ENCODE data around the gene ZBTB9.

The ZBTB9 gene

DNA sequence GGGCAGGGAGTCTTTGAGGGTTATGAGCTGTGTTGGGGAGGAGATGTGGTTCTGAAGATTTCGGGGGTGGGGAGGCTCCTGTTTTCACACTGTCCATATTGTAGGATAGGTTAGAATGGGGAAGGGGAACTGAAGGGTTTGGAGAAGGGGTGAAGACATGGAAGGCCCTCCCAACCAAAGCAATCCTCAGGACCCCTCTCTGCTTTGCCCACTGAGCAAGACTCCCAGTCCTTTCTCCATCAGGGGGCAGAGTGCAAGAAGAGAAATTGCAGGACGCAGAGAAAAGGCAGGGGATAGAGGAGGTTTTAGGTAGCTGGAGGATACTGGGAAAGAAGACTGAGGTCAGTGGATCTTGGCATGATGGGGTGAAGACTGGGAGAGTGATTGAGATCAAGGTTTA lies 30.6 kb upstream of the ZBTB9 start:
- Histone ChIP-seq H3K27me3 (replicated peaks) (no peaks in the 10 kb centered on the region), H3K36me3 (replicated peaks) (no peaks in the 10 kb centered on the region), H3K4me3 (ENCODE audit: low read depth, low read length) (no peak overlapping the region), H3K27ac (no peak overlapping the region)
- TF ChIP-seq, protein P1, sequence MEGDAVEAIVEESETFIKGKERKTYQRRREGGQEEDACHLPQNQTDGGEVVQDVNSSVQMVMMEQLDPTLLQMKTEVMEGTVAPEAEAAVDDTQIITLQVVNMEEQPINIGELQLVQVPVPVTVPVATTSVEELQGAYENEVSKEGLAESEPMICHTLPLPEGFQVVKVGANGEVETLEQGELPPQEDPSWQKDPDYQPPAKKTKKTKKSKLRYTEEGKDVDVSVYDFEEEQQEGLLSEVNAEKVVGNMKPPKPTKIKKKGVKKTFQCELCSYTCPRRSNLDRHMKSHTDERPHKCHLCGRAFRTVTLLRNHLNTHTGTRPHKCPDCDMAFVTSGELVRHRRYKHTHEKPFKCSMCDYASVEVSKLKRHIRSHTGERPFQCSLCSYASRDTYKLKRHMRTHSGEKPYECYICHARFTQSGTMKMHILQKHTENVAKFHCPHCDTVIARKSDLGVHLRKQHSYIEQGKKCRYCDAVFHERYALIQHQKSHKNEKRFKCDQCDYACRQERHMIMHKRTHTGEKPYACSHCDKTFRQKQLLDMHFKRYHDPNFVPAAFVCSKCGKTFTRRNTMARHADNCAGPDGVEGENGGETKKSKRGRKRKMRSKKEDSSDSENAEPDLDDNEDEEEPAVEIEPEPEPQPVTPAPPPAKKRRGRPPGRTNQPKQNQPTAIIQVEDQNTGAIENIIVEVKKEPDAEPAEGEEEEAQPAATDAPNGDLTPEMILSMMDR (IDR thresholded peaks at IDR 0.05; ENCODE audit: low read depth, low read length, missing control alignments) = no peak
- DNase-seq = no peak
- in situ Hi-C loops (cut with HindIII; ENCODE audit: low pct_ligation_motif_present, low sequenced_read_pairs) = no loop called here

DNA sequence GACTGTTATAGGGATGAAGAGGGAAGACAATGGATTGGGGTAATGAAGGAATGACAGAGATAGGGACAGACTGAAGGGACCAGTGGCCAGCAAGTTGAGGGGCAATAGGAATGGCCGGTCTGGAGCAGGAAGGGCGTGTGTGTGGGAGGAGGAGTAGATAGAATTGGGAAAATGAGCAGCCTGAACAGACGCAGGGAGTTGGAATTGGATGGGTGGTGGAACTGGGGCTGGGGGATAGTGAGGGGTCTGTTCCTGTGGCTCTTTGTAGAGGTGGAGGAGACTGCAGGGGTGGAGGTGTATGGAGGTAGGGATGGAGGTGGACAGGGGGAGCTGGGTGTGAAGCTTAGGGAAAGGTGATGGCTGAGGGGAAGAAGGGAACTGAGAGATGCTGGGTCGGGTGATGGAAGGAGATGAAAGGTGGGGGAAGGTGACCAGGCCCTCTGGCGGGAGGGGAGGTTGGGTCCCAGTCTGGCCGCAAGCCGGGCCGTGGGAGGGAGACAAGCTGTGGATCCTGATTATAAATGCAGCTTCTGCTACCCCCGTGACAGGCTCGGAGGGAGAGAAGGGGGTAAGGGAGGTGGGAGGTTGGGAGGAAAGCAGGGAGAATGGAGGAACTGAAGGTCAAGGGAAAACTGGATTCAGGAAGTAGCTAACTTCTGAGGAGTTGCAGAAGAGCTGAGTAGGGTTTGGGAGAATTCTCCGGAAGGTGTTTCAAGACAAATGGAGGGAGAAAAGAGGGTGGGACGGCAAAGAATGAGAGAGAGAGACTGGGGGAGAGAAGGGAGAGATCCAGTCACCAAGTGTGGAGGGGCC lies 29.3 kb upstream of the ZBTB9 start:
- peak; percentile 8 for DNase-seq
- TF ChIP-seq, protein P1 (IDR thresholded peaks at IDR 0.05; ENCODE audit: low read depth, low read length, missing control alignments) = no peak
- H3K27ac ChIP-seq = peak overlapping the region; percentile 63

DNA sequence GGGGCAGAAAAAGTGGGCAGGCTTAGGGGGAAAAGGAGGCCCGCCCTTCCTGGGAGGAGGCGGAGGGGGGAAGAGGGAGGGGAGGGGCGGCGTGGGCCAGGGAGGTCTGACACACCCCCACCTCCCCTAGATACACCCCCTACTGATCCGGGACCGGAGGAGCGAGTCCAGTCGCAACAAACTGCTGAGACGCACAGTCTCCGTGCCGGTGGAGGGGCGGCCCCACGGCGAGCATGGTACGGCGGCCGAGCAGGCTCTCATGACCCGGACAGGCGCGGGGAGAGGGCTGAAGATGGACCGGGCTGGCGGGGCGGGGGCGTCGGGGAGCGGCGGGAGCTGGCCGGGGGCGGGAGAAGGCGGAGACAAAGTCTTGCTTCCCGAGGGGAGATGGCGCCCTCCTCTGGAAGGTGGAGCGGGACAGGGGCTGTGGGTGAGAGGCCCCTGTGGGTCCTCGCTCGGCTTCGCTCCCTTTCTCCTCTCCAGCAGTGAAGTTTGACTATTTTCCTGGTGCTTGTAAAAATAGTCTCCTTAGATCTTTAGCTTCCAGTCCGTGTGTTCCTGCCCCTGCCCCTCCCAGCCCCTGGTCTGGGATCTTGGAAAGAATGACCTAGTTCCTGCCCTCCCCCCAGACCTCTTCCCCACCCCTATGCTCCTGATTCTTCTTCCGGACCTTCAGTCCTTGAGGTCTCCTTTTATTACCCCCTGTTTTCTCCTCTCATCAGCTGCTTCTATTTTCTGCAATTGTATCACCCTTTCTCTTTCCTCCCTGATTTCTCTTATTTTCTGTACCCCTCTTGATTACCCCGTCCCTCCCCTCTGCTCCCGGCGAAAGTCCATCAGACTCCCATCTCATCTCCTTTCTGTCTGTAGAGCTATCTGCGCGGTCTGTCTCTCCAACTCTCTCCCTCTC lies 28.5 kb upstream of the ZBTB9 start:
- TF ChIP-seq, protein P1 (IDR thresholded peaks at IDR 0.05; ENCODE audit: low read depth, low read length, missing control alignments) = peak; percentile 79
- Histone ChIP-seq H3K27me3 (replicated peaks) (no peaks in the 10 kb centered on the region), H3K4me3 (ENCODE audit: low read depth, low read length) (peak overlapping the region; percentile 62), H3K36me3 (replicated peaks) (no peaks in the 10 kb centered on the region), H3K27ac (peak overlapping the region; percentile 63)
- peak; percentile 80 for DNase-seq
- in situ Hi-C loops (cut with HindIII; ENCODE audit: low pct_ligation_motif_present, low sequenced_read_pairs) = no loop called here

More for the DNA sequence above, 29.3 kb upstream of the ZBTB9 start:
- H3K4me3 ChIP-seq (ENCODE audit: low read depth, low read length) = peak overlapping the region; percentile 62
- H3K36me3 ChIP-seq (replicated peaks) = no peaks in the 10 kb centered on the region
- no peaks in the 10 kb centered on the region for H3K27me3 ChIP-seq (replicated peaks)
- in situ Hi-C loops (cut with HindIII; ENCODE audit: low pct_ligation_motif_present, low sequenced_read_pairs) = no loop called here

DNA sequence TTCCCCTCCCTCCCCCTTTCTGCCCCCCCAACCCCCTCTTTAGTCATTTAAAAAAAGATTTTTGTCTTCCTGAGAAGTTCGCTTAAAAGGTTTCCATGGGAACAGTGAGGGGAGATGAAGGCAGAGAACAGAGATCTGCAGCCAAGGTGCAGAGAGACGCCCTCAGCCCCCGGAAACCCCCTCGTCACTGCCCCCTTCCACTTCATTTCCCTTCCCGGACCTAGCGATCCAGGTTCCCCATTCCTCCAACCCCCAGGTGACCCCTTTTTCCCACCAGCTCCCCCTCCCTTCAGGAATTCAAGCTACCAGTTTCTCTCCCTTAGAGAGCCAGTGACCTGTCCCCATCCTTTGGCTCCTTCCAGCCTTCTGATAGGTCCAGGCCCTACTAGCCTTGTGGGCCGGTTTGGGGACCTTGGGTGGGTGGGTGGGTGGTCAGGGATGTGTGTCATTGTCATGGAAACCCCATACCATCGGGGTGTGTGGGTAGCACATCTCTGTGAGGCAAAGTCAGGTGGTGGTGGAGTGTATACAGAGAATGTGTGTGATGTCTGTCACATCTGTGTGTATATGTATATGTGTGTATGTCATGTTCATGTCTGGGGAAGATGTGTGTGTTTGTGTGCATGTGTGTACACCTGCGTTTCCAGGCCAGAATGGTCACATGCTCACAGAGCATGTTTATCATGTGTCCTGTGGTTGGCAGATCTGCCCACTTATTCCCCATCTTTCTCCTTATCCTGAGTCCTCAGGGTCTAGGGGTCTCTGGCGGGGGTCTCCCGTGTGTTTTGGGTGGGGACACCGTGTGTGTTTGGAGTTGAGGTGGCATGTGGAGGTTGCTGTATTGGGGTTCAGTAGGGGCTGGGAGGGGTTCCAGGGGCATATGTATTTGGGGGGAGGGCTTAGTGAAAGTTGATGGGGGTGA lies 27.5 kb upstream of the ZBTB9 start:
- DNase-seq = no peak
- in situ Hi-C loops (cut with HindIII; ENCODE audit: low pct_ligation_motif_present, low sequenced_read_pairs) = no loop called here

More for the DNA sequence above, 27.5 kb upstream of the ZBTB9 start:
- no peaks in the 10 kb centered on the region for H3K27me3 ChIP-seq (replicated peaks)
- H3K4me3 ChIP-seq (ENCODE audit: low read depth, low read length) = peak overlapping the region; percentile 70
- TF ChIP-seq, protein P1 (IDR thresholded peaks at IDR 0.05; ENCODE audit: low read depth, low read length, missing control alignments) = no peak
- H3K27ac ChIP-seq = no peak overlapping the region
- H3K36me3 ChIP-seq (replicated peaks) = no peaks in the 10 kb centered on the region

All from brain microvascular endothelial cell (primary cell).